KMS-11 (cell line): ENCODE results near the gene MOB3A.

Experiments used
- H2AFZ ChIP-seq: fragments of 200-600 bp; sonication (generic); 2 replicates; pipeline ENCODE4 v1.6.1; 2016; ENCODE audit warnings: antibody characterized with exemption, mixed run types, low read depth
- H3K27ac ChIP-seq: fragments of 200-600 bp; sonication (generic); 2 replicates; pipeline ENCODE4 v1.6.1; 2016; ENCODE audit warnings: mild to moderate bottlenecking, mixed run types
- H3K27me3 ChIP-seq: fragments of 200-600 bp; sonication (generic); 2 replicates; pipeline ENCODE4 v1.6.1; 2017; ENCODE audit warnings: mild to moderate bottlenecking, low read depth, mixed run types, moderate library complexity; ENCODE audit not compliant: insufficient read depth
- H3K36me3 ChIP-seq: fragments of 200-600 bp; sonication (generic); 2 replicates; pipeline ENCODE4 v1.6.1; 2017; ENCODE audit warnings: mild to moderate bottlenecking, mixed run types; ENCODE audit not compliant: insufficient read depth
- H3K4me1 ChIP-seq: fragments of 200-600 bp; sonication (generic); 2 replicates; pipeline ENCODE4 v1.6.1; 2016; ENCODE audit warnings: mild to moderate bottlenecking, low read depth, mixed run types; ENCODE audit not compliant: poor library complexity, severe bottlenecking
- H3K4me2 ChIP-seq: fragments of 200-600 bp; sonication (generic); 2 replicates; pipeline ENCODE4 v1.7.0; 2016; ENCODE audit warnings: mild to moderate bottlenecking, mixed run types
- H3K4me3 ChIP-seq: fragments of 200-600 bp; sonication (generic); IDR thresholded peaks from 2 replicates; pipeline ENCODE4 v1.6.1; 2017; ENCODE audit warnings: low read depth, low read length, mixed read lengths; ENCODE audit not compliant: insufficient read depth
- H3K79me2 ChIP-seq: fragments of 200-600 bp; sonication (generic); 2 replicates; pipeline ENCODE4 v1.6.1; 2016; ENCODE audit warnings: low read depth, mixed run types; ENCODE audit not compliant: insufficient read depth
- H3K9ac ChIP-seq: fragments of 200-600 bp; sonication (generic); 2 replicates; pipeline ENCODE4 v1.6.1; 2016; ENCODE audit warnings: mild to moderate bottlenecking, mixed run types
- H4K20me1 ChIP-seq: fragments of 200-600 bp; sonication (generic); 2 replicates; pipeline ENCODE4 v1.6.1; 2016; ENCODE audit warnings: mild to moderate bottlenecking, mixed run types; ENCODE audit not compliant: insufficient read depth
- CTCF ChIP-seq: fragments of 200-600 bp; sonication (generic); conservative IDR thresholded peaks from 2 replicates; pipeline ENCODE4 v1.6.1; 2017; ENCODE audit warnings: low read depth, mild to moderate bottlenecking, antibody characterized with exemption, low read length, moderate library complexity, mixed read lengths

MOB3A gene

DNA sequence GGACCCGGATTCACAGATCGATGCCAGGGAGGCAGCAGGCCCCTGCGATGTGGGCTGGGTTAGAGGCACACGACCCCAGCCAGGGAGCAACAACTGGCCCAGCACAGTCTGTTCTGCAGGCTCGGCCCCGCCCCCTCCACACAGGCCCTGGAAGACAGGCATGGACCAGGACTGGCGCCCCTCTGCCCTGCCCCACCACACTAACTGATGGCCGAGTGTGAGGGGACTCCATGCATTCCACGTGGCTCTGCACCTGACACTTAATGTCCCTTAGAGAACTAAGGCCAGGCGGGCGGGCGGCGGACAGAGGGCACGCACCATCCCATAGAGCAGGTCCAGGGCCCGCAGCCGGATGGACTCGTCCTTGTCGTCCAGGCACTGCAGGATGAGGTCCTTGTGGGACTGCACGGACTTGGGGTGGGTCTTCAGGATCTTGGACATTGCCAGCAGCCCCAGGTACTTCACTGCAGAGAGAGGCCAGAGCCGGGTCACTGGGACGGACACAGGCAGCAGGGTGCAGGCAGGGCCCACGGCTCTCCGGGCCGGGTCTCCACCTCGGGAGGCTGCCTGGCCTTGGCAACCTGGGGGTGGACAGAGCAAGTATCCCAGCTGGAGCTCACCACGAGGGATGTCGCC is 25.4 kb upstream of the MOB3A start:
- no peak overlapping the region for H3K4me3 ChIP-seq
- no peaks in the 10 kb centered on the region for H3K4me1 ChIP-seq
- no peak overlapping the region for H3K4me2 ChIP-seq
- no peaks in the 10 kb centered on the region for H3K36me3 ChIP-seq
- no peak overlapping the region for H3K9ac ChIP-seq
- no peak overlapping the region for H3K27ac ChIP-seq
- no peaks in the 10 kb centered on the region for H3K79me2 ChIP-seq
- H2AFZ ChIP-seq, result no peak overlapping the region
- no peak for TF ChIP-seq CTCF
- H3K27me3 ChIP-seq, result no peaks in the 10 kb centered on the region
- H4K20me1 ChIP-seq, result no peaks in the 10 kb centered on the region

DNA sequence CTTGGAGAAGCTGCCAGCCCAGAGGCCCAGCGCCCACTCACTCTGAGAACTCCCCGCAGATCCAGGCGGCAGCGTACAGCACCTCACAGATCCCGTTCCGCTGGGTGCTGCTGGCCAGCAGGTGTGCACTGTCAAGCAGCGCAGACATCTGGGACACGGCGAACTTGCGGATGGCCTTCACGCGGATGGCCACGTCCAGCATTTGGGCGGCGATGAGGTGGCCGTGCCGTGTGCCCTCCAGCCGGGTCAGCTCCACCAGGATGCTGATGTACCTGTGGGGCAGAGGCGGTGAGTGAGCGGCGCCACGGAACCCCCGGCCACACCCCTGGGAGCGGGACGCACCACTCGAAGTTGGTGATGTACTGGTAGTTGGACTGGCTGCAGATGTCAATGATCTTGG is 24.7 kb upstream of the MOB3A start:
- H3K4me3 ChIP-seq, result no peak overlapping the region
- no peaks in the 10 kb centered on the region for H3K4me1 ChIP-seq
- no peaks in the 10 kb centered on the region for H3K36me3 ChIP-seq
- no peak overlapping the region for H3K27ac ChIP-seq
- TF ChIP-seq CTCF, result no peak
- no peaks in the 10 kb centered on the region for H3K79me2 ChIP-seq
- H2AFZ ChIP-seq, result no peak overlapping the region
- H3K4me2 ChIP-seq, result no peak overlapping the region
- H3K9ac ChIP-seq, result no peak overlapping the region
- H4K20me1 ChIP-seq, result no peaks in the 10 kb centered on the region
- H3K27me3 ChIP-seq, result no peaks in the 10 kb centered on the region

GRCh38 chr19:2119921-2120785 is 24.0 kb upstream of the MOB3A start:
- no peak overlapping the region for H2AFZ ChIP-seq
- H3K9ac ChIP-seq, result no peak overlapping the region
- H4K20me1 ChIP-seq, result no peaks in the 10 kb centered on the region
- no peak overlapping the region for H3K4me2 ChIP-seq
- H3K36me3 ChIP-seq, result no peaks in the 10 kb centered on the region; the same call in 1 of the 2 replicates
- no peak overlapping the region for H3K4me3 ChIP-seq
- no peaks in the 10 kb centered on the region for H3K27me3 ChIP-seq
- H3K27ac ChIP-seq, result no peak overlapping the region
- H3K4me1 ChIP-seq, result no peaks in the 10 kb centered on the region
- TF ChIP-seq CTCF, result no peak
- H3K79me2 ChIP-seq, result no peaks in the 10 kb centered on the region

GRCh38 chr19:2118438-2118837 is 22.3 kb upstream of the MOB3A start:
- no peak for TF ChIP-seq CTCF
- H3K4me2 ChIP-seq, result no peak overlapping the region
- no peak overlapping the region for H3K9ac ChIP-seq
- no peaks in the 10 kb centered on the region for H3K27me3 ChIP-seq
- no peak overlapping the region for H3K4me3 ChIP-seq
- no peaks in the 10 kb centered on the region for H3K4me1 ChIP-seq
- no peaks in the 10 kb centered on the region for H3K79me2 ChIP-seq
- no peaks in the 10 kb centered on the region for H4K20me1 ChIP-seq
- H2AFZ ChIP-seq, result no peak overlapping the region
- H3K36me3 ChIP-seq, result no peaks in the 10 kb centered on the region; the same call in 1 of the 2 replicates
- H3K27ac ChIP-seq, result no peak overlapping the region
